Measurements from ENCODE around the gene POLH. TPM values are rescaled to one million over a fixed set of nuclear protein-coding genes. Genes with fewer than 3 reads are reported as not detected.

The POLH gene
- total and polyA plus RNA-seq, 10 of the 15 experiments (the other 5 are each of a cell fraction or from before 2014, with no cell fraction given), result 5.5 to 33.6 (median 18.6) TPM

- TF ChIP-seq ZNF207 (IDR thresholded peaks at IDR 0.05; ENCODE audit: borderline replicate concordance), result no peak
- no peak for TF ChIP-seq HDAC6 (IDR thresholded peaks at IDR 0.05; ENCODE audit: unreplicated experiment)
- TF ChIP-seq, protein P1, sequence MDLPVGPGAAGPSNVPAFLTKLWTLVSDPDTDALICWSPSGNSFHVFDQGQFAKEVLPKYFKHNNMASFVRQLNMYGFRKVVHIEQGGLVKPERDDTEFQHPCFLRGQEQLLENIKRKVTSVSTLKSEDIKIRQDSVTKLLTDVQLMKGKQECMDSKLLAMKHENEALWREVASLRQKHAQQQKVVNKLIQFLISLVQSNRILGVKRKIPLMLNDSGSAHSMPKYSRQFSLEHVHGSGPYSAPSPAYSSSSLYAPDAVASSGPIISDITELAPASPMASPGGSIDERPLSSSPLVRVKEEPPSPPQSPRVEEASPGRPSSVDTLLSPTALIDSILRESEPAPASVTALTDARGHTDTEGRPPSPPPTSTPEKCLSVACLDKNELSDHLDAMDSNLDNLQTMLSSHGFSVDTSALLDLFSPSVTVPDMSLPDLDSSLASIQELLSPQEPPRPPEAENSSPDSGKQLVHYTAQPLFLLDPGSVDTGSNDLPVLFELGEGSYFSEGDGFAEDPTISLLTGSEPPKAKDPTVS (IDR thresholded peaks at IDR 0.05; ENCODE audit: low read depth, low read length), result no peak
Measured at GRCh38 chr6:43608310-43608763, 32.4 kb downstream of the POLH start (continued).

- 21% methylated on average over 1 of the region's 1 CpG for WGBS (ENCODE audit: insufficient coverage, insufficient replicate concordance, low lambda C conversion rate, missing lambda C conversion rate)
- Histone ChIP-seq H4K20me1 (ENCODE audit: control insufficient read depth, insufficient read depth) (no peaks in the 10 kb centered on the region), H2AFZ (ENCODE audit: control insufficient read depth, low read depth, low read length) (no peak overlapping the region), H3K9me3 (replicated peaks; ENCODE audit: control insufficient read depth, insufficient read depth, low read length) (no peaks in the 10 kb centered on the region), H3K4me3 (no peak overlapping the region), H3K27me3 (replicated peaks in 1 of 2; ENCODE audit: control insufficient read depth in 2 of 2, insufficient read depth in 2 of 2, low read length in 1 of 2) (no peaks in the 10 kb centered on the region), H3K36me3 (ENCODE audit: control insufficient read depth in 2 of 2, insufficient read depth in 2 of 2, low read length in 1 of 2) (peaks cover 12 to 39% of the 10 kb centered on the region in 2 experiments), H3K4me2 (ENCODE audit: control insufficient read depth, insufficient read depth) (no peak overlapping the region), H3K27ac (ENCODE audit: control insufficient read depth, insufficient read depth) (no peak overlapping the region), H3K9ac (ENCODE audit: control insufficient read depth, insufficient read depth, low read length) (no peak overlapping the region), H3K79me2 (ENCODE audit: control insufficient read depth, insufficient read depth, low read length) (no peaks in the 10 kb centered on the region), H3K4me1 (ENCODE audit: control insufficient read depth, insufficient read depth, low read length) (no peaks in the 10 kb centered on the region)
- BruUV-seq (replicated peaks), result no TSS peak
- DNase-seq (ENCODE audit: low read depth, low spot score), result no peak
- in situ Hi-C loops (cut with MboI), result no loop called here
- CTCF ChIA-PET, result interaction anchor here (0.7 to 4.7 kb wide), 33 partner anchors 7 to 705 kb away, joined by 3 to 42 read pairs (median 5); partner anchors contain the start of genes GTPBP2, MRPS18A, POLH and XPO5
- TF ChIP-seq, protein P2, sequence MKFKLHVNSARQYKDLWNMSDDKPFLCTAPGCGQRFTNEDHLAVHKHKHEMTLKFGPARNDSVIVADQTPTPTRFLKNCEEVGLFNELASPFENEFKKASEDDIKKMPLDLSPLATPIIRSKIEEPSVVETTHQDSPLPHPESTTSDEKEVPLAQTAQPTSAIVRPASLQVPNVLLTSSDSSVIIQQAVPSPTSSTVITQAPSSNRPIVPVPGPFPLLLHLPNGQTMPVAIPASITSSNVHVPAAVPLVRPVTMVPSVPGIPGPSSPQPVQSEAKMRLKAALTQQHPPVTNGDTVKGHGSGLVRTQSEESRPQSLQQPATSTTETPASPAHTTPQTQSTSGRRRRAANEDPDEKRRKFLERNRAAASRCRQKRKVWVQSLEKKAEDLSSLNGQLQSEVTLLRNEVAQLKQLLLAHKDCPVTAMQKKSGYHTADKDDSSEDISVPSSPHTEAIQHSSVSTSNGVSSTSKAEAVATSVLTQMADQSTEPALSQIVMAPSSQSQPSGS (IDR thresholded peaks at IDR 0.05; ENCODE audit: low read length), result no peak
- TF ChIP-seq SPI1 (IDR thresholded peaks at IDR 0.05; ENCODE audit: borderline replicate concordance, insufficient read depth, low read depth, low read length), result peak; percentile 21; the same call in 1 of the 2 replicates
- POLR2A ChIA-PET, result interaction anchor here (0.6 to 1.1 kb wide), 2 partner anchors 72 to 162 kb away, joined by 3 to 5 read pairs; no protein-coding TSS in a partner anchor
- intact Hi-C loops (cut with micrococcal nuclease; ENCODE audit: unreplicated experiment), result loop anchor here (1.0 kb wide), 1 partner anchor 470 kb away; no protein-coding TSS in a partner anchor
- SMC1A ChIA-PET (ENCODE audit: uncharacterized antibody, unreplicated experiment), result interaction anchor here (0.8 to 1.6 kb wide), 7 partner anchors 11 to 160 kb away, joined by 3 to 6 read pairs (median 4); no protein-coding TSS in a partner anchor
- RAD21 ChIA-PET (ENCODE audit: unreplicated experiment), result interaction anchor here (0.7 to 1.4 kb wide), 5 partner anchors 18 to 470 kb away, joined by 3 to 5 read pairs (median 3); no protein-coding TSS in a partner anchor
- no peak for FAIRE-seq
- no peak for ATAC-seq
Measured at GRCh38 chr6:43608807-43609206, 32.8 kb downstream of the POLH start.
